Type B pancreatic cell (in vitro differentiated cells): ENCODE measurements around the gene PEX14. TPM values are rescaled to one million over a fixed set of nuclear protein-coding genes. Genes with fewer than 3 reads are reported as not detected.

Experiments
- DNase-seq: peaks from one replicate; pipeline ENCODE4 v3.0.0; 2021; ENCODE audit warnings: mixed read lengths; ENCODE audit not compliant: unreplicated experiment; ENCODE audit errors: extremely low spot score
- H3K27ac Mint-ChIP-seq: 2 replicates; pipeline ENCODE4 v1.8.0; 2021; ENCODE audit warnings: mild to moderate bottlenecking, mixed read lengths
- H3K27me3 Mint-ChIP-seq: 2 replicates; pipeline ENCODE4 v1.8.0; 2021; ENCODE audit warnings: mixed read lengths
- H3K36me3 Mint-ChIP-seq: 2 replicates; pipeline ENCODE4 v1.8.0; 2021; ENCODE audit warnings: mixed read lengths
- H3K4me1 Mint-ChIP-seq: one replicate; pipeline ENCODE4 v1.8.0; 2021; ENCODE audit warnings: mixed read lengths; ENCODE audit not compliant: unreplicated experiment
- H3K4me3 Mint-ChIP-seq: 2 replicates; pipeline ENCODE4 v1.8.0; 2021; ENCODE audit warnings: mild to moderate bottlenecking, mixed read lengths
- H3K9me3 Mint-ChIP-seq: 2 replicates; pipeline ENCODE4 v1.8.0; 2021; ENCODE audit warnings: mixed read lengths
- CTCF ChIP-seq: fragments of 200-600 bp; sonication (generic); conservative IDR thresholded peaks from 2 replicates; pipeline ENCODE4 v1.5.0; 2021; ENCODE audit warnings: antibody characterized with exemption, mild to moderate bottlenecking
- total RNA-seq: library from RNA; stranded (reverse); gene quantifications from 2 replicates; pipeline ENCODE4 v1.2.1, GENCODE V29; 2021; ENCODE audit warnings: low replicate concordance

PEX14 gene
- total RNA-seq, 1 donor from 2014 or later: 22.5 TPM

- peaks cover 25% of the 10 kb centered on the region for H3K4me1 Mint-ChIP-seq
- H3K4me3 Mint-ChIP-seq: no peak overlapping the region
- peaks cover 4% of the 10 kb centered on the region for H3K36me3 Mint-ChIP-seq
- no peaks in the 10 kb centered on the region for H3K27me3 Mint-ChIP-seq
- H3K27ac Mint-ChIP-seq: peak overlapping the region; percentile 29
- no peak for TF ChIP-seq CTCF
- H3K9me3 Mint-ChIP-seq: no peaks in the 10 kb centered on the region
- no peak for DNase-seq
These were observed 47.6 kb downstream of the PEX14 start for GRCh38 chr1:10522322-10522860.

GRCh38 chr1:10525208-10525607 is 50.5 kb downstream of the PEX14 start:
- peaks cover 12% of the 10 kb centered on the region for H3K27me3 Mint-ChIP-seq
- peaks cover 26% of the 10 kb centered on the region for H3K4me1 Mint-ChIP-seq
- no peak for DNase-seq
- no peak overlapping the region for H3K27ac Mint-ChIP-seq
- H3K9me3 Mint-ChIP-seq: no peaks in the 10 kb centered on the region
- TF ChIP-seq CTCF: no peak
- H3K4me3 Mint-ChIP-seq: no peak overlapping the region
- peaks cover 4% of the 10 kb centered on the region for H3K36me3 Mint-ChIP-seq

DNA sequence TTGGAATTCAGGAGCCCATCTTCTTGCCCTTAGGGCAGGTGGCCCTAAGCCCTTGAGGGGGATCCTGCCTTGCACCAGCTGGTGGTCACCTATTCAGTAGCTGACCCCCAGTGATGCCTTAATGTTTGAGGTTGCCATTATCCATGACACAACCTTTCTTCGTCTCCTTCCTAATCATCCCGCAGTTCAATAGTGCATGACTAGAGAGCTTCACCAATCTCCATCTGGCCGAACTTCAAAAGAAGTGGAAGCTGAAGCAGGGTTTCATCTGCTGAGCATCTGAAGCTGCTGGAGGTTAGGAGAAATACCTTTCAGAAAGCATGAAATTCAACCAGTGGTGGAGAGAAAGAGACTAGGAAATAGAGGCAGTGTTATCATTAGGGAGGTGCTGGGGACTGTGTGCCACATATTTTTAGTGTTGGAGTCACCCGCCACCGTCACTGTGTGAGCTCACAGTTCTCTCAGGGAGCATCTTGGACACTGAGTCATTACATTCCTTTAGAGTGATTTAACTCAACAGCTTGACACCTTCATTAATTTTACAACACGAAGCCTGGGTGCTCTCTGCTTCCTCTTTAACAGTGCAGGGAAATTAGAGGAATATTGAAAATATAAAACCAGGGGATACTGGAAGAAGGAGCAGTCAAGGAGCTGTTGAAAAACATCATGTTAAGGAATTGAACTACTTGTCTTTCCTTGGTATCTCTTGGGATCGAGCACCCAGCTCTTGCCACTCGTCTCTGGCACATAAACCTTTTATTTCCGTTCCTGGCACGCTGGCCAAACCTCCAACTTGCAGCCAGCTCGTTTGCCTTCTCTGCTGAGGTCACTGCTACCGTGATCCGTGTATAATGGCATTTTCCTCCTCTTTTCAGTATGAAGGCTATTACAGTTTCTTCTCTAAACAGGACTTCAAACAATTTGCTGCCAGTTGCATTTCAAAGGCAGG is 53.6 kb downstream of the PEX14 start:
- Mint-ChIP-seq H3K27ac (peak overlapping the region; percentile 80), H3K36me3 (no peaks in the 10 kb centered on the region), H3K4me3 (peak overlapping the region; percentile 42), H3K4me1 (peaks cover 36% of the 10 kb centered on the region), H3K9me3 (no peaks in the 10 kb centered on the region), H3K27me3 (peaks cover 25% of the 10 kb centered on the region)
- DNase-seq: no peak
- TF ChIP-seq CTCF: no peak

DNA sequence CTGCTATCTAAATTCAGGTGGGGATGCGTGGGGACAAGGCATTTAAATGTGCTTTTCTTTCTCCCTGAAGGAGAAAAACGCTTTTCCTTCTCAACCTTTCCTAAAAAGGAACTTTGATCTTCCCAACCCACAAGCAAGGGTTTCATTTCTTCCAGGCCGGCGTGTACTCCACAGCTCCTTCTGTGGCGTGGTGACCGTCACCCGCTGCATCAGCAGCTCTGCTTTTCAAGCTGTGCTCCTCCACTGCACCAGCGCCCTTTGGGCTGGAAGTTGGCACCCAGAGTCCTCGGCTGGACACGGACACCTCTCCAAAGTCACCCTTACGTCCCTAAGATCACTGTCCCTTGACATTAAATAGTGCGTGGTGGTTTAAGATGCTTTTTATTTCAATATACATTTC is 54.3 kb downstream of the PEX14 start:
- Mint-ChIP-seq H3K36me3 (no peaks in the 10 kb centered on the region), H3K27ac (no peak overlapping the region), H3K4me1 (peaks cover 36% of the 10 kb centered on the region), H3K27me3 (peaks cover 25% of the 10 kb centered on the region), H3K4me3 (no peak overlapping the region), H3K9me3 (no peaks in the 10 kb centered on the region)
- TF ChIP-seq CTCF: no peak
- DNase-seq: no peak

GRCh38 chr1:10529765-10530164 is 55.0 kb downstream of the PEX14 start:
- TF ChIP-seq CTCF: no peak
- no peaks in the 10 kb centered on the region for H3K36me3 Mint-ChIP-seq
- H3K27me3 Mint-ChIP-seq: peaks cover 28% of the 10 kb centered on the region
- H3K9me3 Mint-ChIP-seq: no peaks in the 10 kb centered on the region
- H3K4me1 Mint-ChIP-seq: peaks cover 42% of the 10 kb centered on the region
- no peak overlapping the region for H3K4me3 Mint-ChIP-seq
- H3K27ac Mint-ChIP-seq: no peak overlapping the region
- DNase-seq: no peak
